AG10803 (cell line): Measurements from ENCODE around the gene RELN.

Source experiments
- DNase-seq: peaks from one replicate; pipeline ENCODE4 v3.0.0; 2010; ENCODE audit warnings: low read depth
- H3K4me3 ChIP-seq: 2 replicates; pipeline ENCODE4 v1.5.1; 2011; ENCODE audit warnings: mild to moderate bottlenecking, low read length, control low read depth
- CTCF ChIP-seq: conservative IDR thresholded peaks from 2 replicates; pipeline ENCODE4 v1.5.1; 2011; ENCODE audit warnings: mild to moderate bottlenecking, low read length, control low read depth, inconsistent platforms

Gene RELN

DNA sequence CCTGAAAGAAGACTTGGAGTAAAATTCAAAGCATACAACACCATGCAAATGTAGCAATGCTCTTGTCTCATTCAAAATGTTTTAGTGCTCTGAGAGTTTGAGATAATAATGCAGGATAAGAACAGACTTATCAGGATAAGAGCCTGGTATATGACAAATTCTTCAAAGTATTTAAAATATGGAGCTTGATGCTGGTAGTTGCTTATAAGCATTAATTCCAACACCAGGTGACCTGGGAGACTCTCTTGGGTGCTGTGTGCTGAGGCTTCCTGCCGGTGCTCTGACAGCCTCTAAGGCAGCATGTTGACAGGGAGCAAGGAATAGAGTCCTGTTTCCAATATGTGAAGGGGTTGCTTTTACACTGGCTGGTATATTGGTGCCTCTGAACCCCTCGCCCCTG is 508.7 kb downstream of the RELN start:
- no peak for DNase-seq
- no peak for TF ChIP-seq CTCF
- H3K4me3 ChIP-seq, result no peak overlapping the region

DNA sequence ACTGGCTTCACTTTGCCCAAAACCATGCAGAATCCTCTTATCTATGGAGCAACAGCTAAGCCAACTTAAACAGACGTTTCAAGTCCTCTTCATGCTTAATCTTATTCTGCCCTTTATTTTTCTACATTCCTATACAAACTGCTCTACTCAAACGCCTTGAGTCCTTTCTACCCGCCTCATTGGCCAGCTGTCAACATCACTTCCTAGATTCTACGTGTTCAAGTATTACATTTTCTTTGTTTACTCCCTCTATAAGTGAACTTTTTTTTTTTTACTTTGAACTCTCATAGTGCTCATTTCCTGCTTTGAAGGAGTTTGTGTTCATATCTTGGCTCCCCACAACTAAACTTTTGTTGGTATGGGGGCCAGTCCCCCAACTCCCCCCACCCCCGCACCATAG is 514.5 kb downstream of the RELN start:
- no peak for TF ChIP-seq CTCF
- no peak for DNase-seq
- H3K4me3 ChIP-seq, result no peak overlapping the region

- TF ChIP-seq CTCF, result no peak
- DNase-seq, result no peak
- H3K4me3 ChIP-seq, result no peak overlapping the region
Observed at GRCh38 chr7:103469095-103469948, 520.1 kb downstream of the RELN start.

DNA sequence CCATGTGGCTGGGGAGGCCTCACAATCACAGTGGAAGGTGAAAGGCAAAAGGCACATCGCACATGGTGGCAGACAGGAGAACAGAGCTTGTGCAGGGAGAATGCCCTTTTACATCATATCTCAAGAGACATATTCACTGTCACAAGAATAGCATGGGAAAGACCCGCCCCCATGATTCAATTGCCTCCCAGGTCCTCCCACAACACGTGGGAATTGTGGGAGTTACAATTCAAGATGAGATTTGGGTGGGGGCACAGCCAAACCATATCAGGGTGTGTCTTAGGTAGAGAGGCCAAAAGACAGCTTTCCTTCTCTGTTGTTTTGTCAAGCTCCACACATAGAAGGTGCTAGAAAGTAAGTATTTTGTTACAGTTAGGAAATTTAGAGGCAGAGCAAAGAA is 522.6 kb downstream of the RELN start:
- no peak for TF ChIP-seq CTCF
- H3K4me3 ChIP-seq, result no peak overlapping the region
- no peak for DNase-seq

GRCh38 chr7:103462358-103462757 is 527.1 kb downstream of the RELN start:
- TF ChIP-seq CTCF, result no peak
- DNase-seq, result no peak
- H3K4me3 ChIP-seq, result no peak overlapping the region

DNA sequence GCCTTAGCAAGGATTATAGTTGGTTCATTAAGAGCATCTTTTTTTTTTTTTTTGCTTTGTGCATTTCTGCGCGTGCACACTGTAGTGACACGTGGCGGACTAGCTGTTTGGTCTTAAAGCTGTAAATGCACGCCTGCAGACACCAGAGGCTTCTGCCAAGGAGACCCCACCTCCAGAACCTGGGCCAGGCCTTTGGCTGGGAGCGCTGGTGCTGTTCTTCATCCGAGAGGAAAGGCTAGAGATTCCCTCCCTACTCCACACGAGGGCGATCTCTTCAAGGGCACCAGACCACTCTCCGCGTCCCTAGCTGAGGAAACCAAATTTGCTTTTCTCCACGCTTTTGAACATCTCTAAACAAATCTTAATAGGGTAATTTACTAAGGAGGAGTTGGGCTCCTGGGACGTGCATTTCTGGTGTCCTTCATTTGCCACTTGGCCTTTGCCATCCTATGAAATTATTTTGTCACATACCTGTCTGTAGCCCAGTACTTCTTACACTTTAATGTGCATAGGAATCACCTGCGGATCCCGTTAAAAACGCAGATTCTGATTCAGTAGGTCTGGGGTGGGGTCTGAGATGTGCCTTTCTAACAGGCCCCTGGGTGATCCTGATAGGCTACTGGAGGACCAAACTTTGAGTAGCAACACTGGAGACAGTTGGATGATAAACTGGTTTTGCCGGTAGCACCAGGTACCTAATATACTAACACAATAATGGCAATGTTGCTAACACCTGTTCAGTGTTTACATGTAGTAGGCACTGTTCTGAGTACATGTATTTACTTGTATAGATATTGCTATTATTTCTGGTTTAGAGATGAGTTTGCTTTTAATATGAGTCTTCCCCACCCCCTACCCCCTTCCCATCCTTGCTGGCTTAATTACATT is 542.1 kb downstream of the RELN start:
- no peak overlapping the region for H3K4me3 ChIP-seq
- TF ChIP-seq CTCF, result peak; percentile 80
- peak; percentile 39 for DNase-seq
